Stimulated activated naive CD4-positive, alpha-beta T cell (primary cell): ENCODE measurements around the gene STK39.
"Not testable (repeated sequence)": the region's sequence is repeated elsewhere in the genome, so short reads cannot be mapped to it uniquely, and the experiment has no call there.

Experiments
- DNase-seq, 6 experiments: peaks; one replicate each; lab custom pipeline; 2025; lab: John Stamatoyannopoulos, UW

STK39 gene

GRCh38 chr2:168047091-168047690 lies 200.2 kb downstream of the STK39 start:
- DNase-seq = no peak

GRCh38 chr2:168044579-168044978 lies 202.8 kb downstream of the STK39 start:
- DNase-seq = no peak

GRCh38 chr2:168044176-168044575 lies 203.2 kb downstream of the STK39 start:
- DNase-seq = no peak

- DNase-seq = not testable (repeated sequence)
Measured at GRCh38 chr2:168042127-168042824, 205.1 kb downstream of the STK39 start.

- DNase-seq = no peak
Measured at GRCh38 chr2:168039881-168040280, 207.5 kb downstream of the STK39 start.

GRCh38 chr2:168037778-168038177 lies 209.6 kb downstream of the STK39 start:
- DNase-seq = no peak

- no peak for DNase-seq
Measured at GRCh38 chr2:168035458-168035857, 211.9 kb downstream of the STK39 start.

GRCh38 chr2:168034616-168035015 lies 212.8 kb downstream of the STK39 start:
- no peak for DNase-seq

GRCh38 chr2:168033966-168034365 lies 213.4 kb downstream of the STK39 start:
- DNase-seq = no peak

GRCh38 chr2:168032091-168032490 lies 215.3 kb downstream of the STK39 start:
- DNase-seq = no peak

- DNase-seq = no peak
Measured at GRCh38 chr2:168030862-168031624, 216.4 kb downstream of the STK39 start.

GRCh38 chr2:168029071-168029470 lies 218.3 kb downstream of the STK39 start:
- DNase-seq = no peak

GRCh38 chr2:168028362-168028761 lies 219.0 kb downstream of the STK39 start:
- no peak for DNase-seq

GRCh38 chr2:168025487-168026202 lies 221.8 kb downstream of the STK39 start:
- DNase-seq = no peak

- no peak for DNase-seq
Measured at GRCh38 chr2:168024459-168024858, 222.9 kb downstream of the STK39 start.

- DNase-seq = no peak
Measured at GRCh38 chr2:168021800-168022587, 225.4 kb downstream of the STK39 start.

- no peak for DNase-seq
Measured at GRCh38 chr2:168015274-168015953, 232.0 kb downstream of the STK39 start.

GRCh38 chr2:168009900-168010299 lies 237.5 kb downstream of the STK39 start:
- DNase-seq = no peak

GRCh38 chr2:168008646-168009195 lies 238.7 kb downstream of the STK39 start:
- DNase-seq = no peak

- no peak for DNase-seq
Measured at GRCh38 chr2:168006498-168006897, 240.9 kb downstream of the STK39 start.

- DNase-seq = no peak
Measured at GRCh38 chr2:168005586-168005985, 241.8 kb downstream of the STK39 start.
